Hypothalamus (tissue), 51 donors: ENCODE results near the gene ZNF362.
"Not testable (repeated sequence)": the region's sequence is repeated elsewhere in the genome, so short reads cannot be mapped to it uniquely, and the experiment has no call there.

Source experiments
- DNase-seq, 51 donors: peaks; one replicate each; lab custom pipeline; 2025; lab: John Stamatoyannopoulos, UW

The ZNF362 gene

GRCh38 chr1:33302325-33302724 is 46.0 kb downstream of the ZNF362 start:
- DNase-seq, result no peak

DNA sequence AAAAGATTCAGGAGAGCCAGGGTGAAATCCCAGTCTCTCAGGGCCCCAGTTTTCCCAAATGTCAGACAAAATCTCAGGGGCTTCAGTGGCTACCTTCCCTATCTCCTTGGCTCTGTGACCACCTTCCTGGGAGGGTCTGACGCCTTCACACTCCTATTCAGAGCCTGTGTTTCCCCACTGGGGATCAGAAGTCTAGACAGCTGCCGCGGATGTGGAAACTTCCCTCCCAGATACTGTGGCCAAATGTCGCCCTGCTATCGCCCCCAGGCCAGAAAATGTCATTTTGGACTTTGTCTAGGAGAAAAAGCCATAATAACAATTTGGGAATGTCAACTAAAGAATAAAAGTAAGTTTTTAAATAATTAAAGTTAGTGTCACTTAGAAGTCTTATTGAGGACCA is 48.7 kb downstream of the ZNF362 start:
- no peak for DNase-seq

DNA sequence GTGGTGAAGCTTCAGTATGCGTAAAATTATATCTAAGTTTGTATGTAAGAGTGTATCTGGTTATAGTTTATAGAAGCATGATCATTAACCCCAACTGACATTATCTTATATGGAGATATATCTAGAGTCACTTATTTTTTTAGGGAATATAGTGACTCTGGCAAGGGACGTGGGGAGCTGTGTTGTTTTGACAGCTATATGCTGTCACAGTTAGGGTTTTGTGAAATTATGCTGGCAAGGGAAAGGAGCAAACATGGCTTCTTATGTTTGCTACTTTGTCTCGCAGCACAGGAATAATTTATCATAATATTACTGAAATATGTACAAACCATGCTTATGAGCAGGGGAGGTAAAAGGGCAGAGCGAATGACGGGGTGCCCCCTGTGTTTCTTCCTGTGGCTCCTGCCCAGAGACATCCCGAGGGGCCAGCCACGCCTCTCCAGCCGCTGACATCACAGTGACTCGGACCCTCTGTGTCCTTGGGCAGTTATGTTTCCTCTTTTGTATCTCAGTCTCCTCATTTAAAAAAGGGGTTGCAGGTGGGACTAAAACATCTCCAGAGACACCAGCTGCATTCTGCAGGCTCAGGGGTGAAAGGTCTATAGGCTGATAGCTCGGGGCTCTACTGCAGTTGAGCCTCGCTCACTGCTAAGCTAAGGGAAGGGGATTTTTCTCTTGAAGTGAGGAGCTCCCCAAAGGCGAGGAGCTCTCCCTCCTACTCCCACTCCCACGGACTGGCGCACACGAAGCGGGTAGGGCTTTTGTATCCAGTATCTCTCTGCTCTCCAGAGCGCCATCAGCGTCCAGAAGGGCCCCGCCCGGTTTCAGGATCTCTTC is 49.7 kb downstream of the ZNF362 start:
- DNase-seq, result no peak

- peak in 7 of 51 donors; percentile 4 to 23 (median 14) for DNase-seq
Measured at GRCh38 chr1:33306653-33307493, 50.6 kb downstream of the ZNF362 start.

GRCh38 chr1:33307494-33307864 is 51.2 kb downstream of the ZNF362 start:
- DNase-seq, result no peak

GRCh38 chr1:33309351-33309750 is 53.1 kb downstream of the ZNF362 start:
- not testable (repeated sequence) for DNase-seq

DNA sequence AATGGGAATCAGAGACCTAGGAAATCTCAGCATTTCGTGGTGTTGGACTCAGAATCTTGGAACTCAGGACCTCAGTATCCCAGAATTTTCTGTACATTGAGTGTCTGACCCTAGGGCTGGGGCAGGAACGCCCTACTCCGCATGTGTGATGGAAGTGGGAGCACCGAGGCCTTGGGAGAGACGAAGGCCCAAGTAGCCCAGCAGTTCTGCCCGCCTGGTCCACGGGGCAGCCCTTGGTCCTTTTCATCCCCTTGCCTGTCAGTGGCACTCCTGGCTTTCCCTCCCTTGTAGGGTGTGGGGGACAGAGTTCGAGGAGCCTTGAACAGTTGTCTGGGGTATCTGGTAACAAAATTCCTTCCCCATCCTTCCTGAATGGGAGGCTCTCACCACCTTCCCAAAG is 54.4 kb downstream of the ZNF362 start:
- DNase-seq, result no peak

DNA sequence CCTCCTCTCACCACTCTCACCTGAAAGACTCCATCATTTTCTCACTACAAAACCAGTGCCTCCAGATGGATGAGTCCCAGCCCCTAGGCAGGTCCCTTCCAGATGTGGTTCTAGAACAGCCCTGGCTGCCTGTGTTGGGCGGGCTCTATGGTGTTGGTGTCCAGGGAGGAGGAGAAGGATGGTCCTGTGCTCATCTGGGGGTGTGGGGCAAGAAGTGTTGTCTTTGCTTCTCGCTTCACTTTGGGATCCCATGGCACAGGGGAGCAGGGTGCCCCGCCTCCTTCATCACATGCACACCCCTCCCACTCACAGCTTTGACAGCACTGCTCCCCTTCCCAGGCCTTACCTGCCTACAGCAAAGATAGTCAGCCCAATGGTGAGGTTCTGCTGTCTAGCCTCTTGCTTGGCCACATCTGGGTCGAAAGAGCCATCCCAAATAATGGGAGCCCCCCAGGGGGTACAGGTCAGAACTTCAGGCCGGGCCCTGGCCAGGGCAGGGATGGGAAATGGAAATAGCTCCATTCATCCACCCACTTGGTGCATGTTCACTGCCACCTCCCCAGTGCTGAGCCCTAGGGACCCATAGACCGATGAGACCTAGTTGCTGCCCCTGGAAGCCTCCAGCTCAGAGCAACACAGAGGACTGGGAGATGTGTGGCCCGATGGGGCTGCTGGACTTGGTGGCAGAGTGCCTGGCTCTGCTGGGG is 55.6 kb downstream of the ZNF362 start:
- DNase-seq, result no peak

GRCh38 chr1:33312413-33312749 is 56.1 kb downstream of the ZNF362 start:
- no peak for DNase-seq

GRCh38 chr1:33314416-33314815 is 58.1 kb downstream of the ZNF362 start:
- no peak for DNase-seq

DNA sequence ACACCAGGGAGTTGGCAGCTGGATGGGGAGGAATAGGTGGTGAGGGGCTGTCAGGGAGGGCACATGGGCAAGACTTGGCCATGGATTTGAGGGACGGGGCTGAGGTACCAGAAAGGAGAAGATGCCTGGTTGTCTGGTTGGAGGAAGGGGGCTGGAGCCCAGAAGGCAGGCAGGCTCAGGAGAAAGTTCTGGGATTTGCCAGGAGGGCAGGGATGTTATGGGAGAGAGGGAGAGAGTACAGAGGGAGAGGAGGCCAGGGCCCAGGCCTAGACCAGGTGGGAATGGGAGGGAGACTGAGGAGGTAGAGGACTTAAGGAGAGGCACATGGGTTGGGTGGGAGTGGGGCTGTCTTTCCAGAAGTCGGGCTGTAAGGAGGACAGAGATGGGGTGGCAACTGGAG is 60.3 kb downstream of the ZNF362 start:
- DNase-seq, result no peak

- DNase-seq, result no peak
Measured at GRCh38 chr1:33317354-33317753, 61.1 kb downstream of the ZNF362 start.

DNA sequence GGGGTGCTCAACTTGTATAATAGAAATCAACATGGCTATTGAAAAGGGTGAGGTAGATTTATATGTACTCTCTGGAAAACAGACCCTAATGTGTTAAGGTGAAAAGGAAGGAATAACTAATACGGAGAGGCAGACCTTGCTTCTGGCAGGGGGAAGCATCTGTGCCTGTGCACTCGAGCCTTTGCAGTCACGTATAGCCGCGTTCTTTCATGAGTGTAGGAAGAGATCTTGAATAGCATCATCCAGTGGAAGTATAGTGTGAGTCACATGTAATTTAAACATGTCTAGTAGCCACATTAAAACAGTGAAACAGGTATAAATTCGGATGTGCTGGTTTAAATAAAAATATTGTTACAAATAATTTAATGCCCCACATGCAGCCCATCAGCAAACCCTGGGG is 61.7 kb downstream of the ZNF362 start:
- no peak for DNase-seq

GRCh38 chr1:33319186-33319948 is 63.1 kb downstream of the ZNF362 start:
- DNase-seq, result no peak

GRCh38 chr1:33319949-33320618 is 63.8 kb downstream of the ZNF362 start:
- no peak for DNase-seq

DNA sequence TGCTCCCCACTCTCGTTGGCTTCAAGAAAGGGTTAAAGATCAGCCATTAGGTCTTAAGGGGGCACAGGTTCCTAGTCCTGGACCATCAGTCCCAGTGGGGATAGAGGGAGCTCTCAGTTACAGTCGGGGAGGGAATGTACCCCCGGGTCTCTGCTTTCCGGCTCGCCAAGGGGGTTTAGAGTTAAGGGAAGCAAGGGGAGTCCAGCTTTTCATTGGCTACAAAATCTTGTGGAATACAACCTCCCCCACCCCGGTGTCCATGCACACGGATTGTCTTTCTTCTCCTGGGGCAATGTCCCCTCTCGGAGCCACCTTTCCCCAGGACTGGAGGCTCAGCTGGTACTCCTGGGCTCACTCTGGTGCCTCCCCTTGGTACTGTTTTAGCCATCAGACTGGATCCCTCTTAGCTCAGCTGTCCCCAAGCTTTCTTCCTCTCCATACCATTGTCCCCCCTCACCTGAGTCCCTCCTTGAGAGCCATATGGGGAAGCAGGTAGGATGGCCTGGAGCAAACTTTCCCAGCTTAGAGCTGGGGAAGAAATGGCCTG is 64.4 kb downstream of the ZNF362 start, which contains the start of gene A3GALT2:
TSS of gene A3GALT2 (minus strand) at position 480 of the 547 bp plus-strand sequence. CDS start at position 480, 0 bp downstream.
- DNase-seq, result no peak

- DNase-seq, result no peak
Measured at GRCh38 chr1:33321178-33321577, 64.9 kb downstream of the ZNF362 start.

DNA sequence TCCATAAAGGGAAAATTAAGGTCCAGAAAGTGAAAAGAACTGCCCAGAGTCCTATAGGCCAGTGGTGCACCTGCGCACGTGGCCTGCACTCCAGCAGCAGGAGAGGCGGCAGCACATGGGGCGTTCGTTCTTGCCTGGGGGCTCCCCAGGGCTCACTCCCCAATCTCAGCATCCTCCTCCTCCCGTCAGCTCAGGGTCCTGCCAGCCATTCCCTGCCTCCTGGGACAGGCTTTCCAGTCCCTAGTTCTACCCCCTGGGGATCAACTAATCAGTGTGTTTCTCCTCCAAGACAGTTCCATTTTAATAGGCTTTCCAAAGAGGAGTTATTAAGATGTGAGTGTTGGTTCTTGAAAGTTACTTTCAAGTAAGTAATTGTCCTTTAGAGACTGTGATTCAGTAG is 65.8 kb downstream of the ZNF362 start:
- DNase-seq, result no peak

DNA sequence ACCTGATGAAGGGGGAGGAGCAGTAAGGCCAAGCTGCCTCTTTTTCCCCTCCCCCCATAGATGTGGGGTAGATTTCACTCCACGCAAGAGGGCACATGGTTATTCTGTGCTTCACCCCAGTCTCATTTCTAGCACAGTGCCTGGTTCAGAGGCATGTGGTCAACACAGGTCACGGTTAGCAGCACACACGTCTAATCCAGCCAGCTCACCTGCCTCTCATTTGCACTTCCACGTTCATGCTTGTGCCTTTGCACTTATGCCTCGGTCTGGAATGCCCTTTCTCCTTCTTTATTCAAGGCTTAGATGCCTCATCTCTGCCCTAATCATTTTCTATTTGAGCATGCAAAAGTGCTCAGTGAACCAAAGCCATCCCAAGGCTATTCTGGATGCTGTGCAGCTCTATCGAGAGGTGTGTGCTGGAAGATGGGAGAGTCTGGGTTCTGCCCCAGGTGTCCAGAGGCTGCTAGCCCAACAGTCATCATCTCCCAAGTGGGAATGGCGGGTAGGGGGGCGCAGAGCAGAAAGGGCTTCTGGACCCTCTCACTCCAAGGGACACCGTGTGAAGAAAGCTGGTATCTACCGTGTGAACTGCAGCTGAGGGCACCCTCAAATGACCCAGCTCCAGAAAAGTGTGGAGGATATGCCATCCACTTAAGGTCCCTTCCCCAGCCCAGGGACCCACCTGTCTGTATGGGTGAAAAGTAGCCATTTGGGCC is 66.7 kb downstream of the ZNF362 start:
- DNase-seq, result no peak
